Left ventricle myocardium superior (tissue), 1 donor: Measurements from ENCODE around the gene IGDCC3. TPM values are rescaled to one million over a fixed set of nuclear protein-coding genes. Genes with fewer than 3 reads are reported as not detected.

ENCODE experiments used
- ATAC-seq: fragments of 200-7000 bp; cut with Tn5 transposase; one replicate; pipeline ENCODE4 v1.9.1; 2020; ENCODE audit warnings: mild to moderate bottlenecking, moderate library complexity
- DNase-seq: peaks from one replicate; pipeline ENCODE4 v3.0.0-alpha.2; 2020
- intact Hi-C: fragments of 100-400 bp; cut with micrococcal nuclease; formaldehyde crosslinking; loops from one replicate; pipeline ENCODE4 v1.11.0; 2022
- total RNA-seq: library from RNA; stranded (reverse); fragmentation: NEBNext Ultra II Directional; extraction: Animal tissue kit (Norgen Biotek cat#: 25700); gene quantifications from one replicate; pipeline ENCODE4 v1.2.1, GENCODE V29; 2021
- donor health status: DM: no; HTN: yes; CAD: no; lungs with severe emphysema.

IGDCC3 gene
- total RNA-seq, 1 donor from 2014 or later: 0.10 TPM

GRCh38 chr15:65310431-65311137, 67.2 kb downstream of the IGDCC3 start:
- intact Hi-C loops: no loop called here
- DNase-seq (no peak), ATAC-seq (no peak)

DNA sequence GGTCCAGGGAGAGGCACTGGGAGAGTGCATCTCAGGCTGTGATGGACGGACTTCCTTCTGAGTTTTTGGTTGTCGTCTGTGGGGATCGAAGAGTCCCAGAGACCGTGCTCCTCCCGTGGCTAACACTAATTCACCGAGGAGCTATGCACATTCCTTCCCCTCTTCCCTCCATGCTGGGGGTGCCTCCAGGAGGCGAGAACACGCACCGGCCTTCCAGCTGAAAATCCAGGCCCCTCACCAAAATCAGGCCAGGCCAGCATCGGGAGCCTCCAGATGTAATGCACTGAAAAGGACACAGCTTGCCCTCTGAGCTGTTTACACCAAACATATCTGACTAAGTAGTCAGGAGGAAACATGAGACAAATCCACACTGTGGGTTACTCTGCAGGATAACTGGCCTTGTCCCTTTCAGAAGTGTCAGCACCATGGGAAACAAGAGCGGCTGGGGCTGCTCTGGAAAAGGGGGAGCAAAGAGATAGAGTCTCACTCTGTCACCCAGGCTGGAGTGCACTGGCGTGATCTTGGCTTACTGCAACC, 67.9 kb downstream of the IGDCC3 start:
- intact Hi-C loops: no loop called here
- ATAC-seq: no peak
- no peak for DNase-seq

DNA sequence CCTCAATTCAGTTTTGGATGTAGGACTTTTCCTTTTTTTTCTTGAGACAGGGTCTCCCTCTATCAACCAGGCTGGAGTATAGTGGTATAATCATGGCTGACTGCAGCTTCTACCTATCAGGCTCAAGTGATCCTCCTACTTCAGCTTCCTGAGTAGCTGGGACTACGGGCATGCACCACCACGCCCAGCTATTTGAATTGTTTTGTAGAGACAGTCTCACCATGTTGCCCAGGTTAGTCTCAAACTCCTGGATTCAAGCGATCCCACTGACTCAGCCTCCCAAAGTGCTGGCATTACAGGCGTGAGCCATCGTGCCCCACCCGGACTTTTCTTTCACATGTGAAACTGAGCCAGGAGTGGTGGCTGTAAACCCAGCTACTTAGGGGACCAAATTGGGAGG, 69.8 kb downstream of the IGDCC3 start:
- ATAC-seq (no peak), DNase-seq (no peak)
- intact Hi-C loops: no loop called here

- intact Hi-C loops: no loop called here
- ATAC-seq: no peak
Measured at GRCh38 chr15:65306551-65306950, 71.3 kb downstream of the IGDCC3 start.

DNA sequence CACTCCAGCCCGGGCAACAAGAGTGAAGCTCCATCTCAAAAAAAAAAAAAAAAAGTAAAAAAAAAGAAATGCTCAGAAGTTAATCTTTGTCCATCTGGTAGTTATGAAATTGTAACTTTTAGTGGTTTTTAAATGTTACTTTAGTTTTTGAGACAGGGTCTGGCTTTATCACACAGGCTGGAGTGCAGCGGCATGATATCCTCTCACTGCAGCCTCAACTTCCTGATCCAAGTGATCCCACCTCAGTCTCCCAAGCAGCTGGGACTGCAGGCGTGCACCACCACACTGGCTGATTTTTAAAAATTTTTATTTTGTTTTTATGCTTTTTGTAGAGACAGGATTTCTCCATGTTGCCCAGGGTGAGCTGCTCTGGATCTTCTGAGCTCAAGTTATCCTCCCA, 72.0 kb downstream of the IGDCC3 start:
- DNase-seq: no peak
- no peak for ATAC-seq
- intact Hi-C loops: no loop called here

More at GRCh38 chr15:65306551-65306950, 71.3 kb downstream of the IGDCC3 start:
- DNase-seq: no peak

DNA sequence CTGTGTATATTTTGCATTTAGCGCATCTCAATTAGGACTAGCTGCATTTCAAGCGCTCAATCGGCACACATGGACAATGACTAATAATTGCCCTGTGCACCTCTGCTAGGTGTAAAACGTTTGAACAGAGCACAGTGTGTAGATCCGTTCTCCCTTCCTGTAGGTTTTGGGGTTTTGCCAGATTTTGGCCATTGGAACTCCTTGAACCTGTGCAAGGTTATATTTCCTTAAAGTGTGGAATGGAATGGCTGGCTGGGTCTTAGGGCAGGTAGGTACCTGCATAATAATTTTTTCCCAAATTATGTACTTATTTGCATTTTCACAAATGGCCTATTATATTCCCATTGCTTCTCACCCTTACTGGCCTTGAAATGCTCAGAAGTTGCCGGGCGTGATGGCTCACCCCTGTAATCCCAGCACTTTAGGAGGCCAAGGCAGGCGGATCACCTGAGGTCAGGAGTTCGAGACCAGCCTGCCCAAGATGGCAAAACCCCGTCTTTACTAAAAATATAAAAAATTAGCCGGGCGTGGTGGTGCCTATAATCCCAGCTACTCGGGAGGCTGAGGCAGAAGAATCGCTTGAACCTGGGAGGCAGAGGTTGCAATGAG, 72.5 kb downstream of the IGDCC3 start:
- peak; percentile 13 for ATAC-seq
- no peak for DNase-seq
- intact Hi-C loops: no loop called here

DNA sequence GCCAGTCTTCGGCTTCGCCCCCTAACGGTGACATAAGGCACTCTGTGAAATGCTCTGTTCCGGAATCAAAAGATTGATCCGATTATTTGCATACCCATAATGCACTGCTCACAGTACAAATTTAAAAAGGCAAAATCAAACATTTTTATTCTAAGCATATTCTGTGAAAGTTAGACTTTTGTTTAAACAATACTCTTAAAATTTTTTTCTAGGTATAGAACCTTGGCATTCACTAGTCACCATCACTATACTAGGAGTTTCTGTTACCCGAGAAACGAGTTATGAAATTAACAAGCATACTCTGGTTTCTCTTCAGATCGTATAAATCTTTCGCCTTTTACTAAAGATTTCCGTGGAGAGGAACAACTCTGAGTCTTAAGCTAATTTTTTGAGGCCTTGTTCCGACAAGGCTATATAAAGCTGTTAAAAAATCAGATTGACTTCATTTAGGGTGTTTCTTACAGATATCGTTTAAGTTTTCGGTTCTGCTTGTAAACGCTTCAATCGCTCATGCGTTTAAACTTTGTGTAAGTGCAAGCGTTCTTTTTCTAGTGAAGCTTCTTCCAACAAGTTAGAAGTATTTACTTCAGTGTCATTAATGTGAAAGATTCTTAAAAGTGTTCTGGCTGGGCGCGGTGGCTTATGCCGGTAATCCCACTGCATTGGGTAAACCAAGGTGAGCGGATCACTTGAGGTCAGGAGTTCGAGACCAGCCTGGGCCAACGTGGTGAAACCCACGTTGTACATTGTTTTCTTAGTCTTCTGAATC, 73.2 kb downstream of the IGDCC3 start, which contains the start of gene RNU5B-1:
RNU5B-1 (plus strand) TSS at position 297 of the 769 bp plus-strand sequence.
- intact Hi-C loops: no loop called here
- peak; percentile 64 for DNase-seq
- peak; percentile 91 for ATAC-seq

GRCh38 chr15:65303687-65304380, 74.0 kb downstream of the IGDCC3 start:
- DNase-seq (no peak), ATAC-seq (peak; percentile 64)
- intact Hi-C loops: no loop called here

- intact Hi-C loops: no loop called here
- DNase-seq: no peak
- ATAC-seq: no peak
Measured at GRCh38 chr15:65302061-65302460, 75.7 kb downstream of the IGDCC3 start.

- ATAC-seq: no peak
Measured at GRCh38 chr15:65300924-65301441, 76.8 kb downstream of the IGDCC3 start.

GRCh38 chr15:65298731-65299130, 79.1 kb downstream of the IGDCC3 start:
- DNase-seq: no peak
- no peak for ATAC-seq
- intact Hi-C loops: loop anchor here (5.0 kb wide), 1 partner anchor 111 kb away; the partner anchor contains the start of gene CLPX

More at GRCh38 chr15:65300924-65301441, 76.8 kb downstream of the IGDCC3 start:
- intact Hi-C loops: no loop called here
- no peak for DNase-seq

DNA sequence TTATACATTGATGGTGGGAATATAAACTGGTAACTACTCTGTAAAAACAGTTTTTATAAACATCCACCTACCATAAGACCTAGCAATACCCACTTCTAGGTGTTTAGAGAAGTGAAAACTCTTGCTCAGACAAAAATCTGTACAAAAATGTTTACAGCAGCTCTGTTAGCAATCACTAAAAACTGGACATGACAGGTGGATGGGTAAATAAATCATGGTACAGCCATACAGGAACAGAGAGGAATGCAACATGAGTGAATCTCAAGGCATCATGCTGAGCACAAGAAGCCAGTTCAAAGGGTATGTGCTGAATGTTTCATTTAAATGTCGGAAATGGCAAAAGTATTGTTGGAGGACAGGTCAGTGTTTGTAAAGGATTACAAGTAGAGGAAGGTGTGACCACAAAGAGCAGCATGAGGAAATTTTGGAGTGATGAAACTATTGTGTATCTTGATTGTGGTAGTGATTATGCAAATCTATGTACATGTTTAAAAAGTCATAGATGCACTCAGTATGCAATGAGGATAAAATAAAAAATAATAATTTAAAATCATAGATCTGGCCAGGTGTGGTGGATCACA, 84.8 kb downstream of the IGDCC3 start:
- DNase-seq: no peak
- ATAC-seq: no peak
- intact Hi-C loops: no loop called here

GRCh38 chr15:65290228-65290627, 87.6 kb downstream of the IGDCC3 start:
- intact Hi-C loops: no loop called here
- DNase-seq (no peak), ATAC-seq (no peak)

GRCh38 chr15:65289261-65289854, 88.4 kb downstream of the IGDCC3 start:
- ATAC-seq (no peak), DNase-seq (no peak)
- intact Hi-C loops: no loop called here

DNA sequence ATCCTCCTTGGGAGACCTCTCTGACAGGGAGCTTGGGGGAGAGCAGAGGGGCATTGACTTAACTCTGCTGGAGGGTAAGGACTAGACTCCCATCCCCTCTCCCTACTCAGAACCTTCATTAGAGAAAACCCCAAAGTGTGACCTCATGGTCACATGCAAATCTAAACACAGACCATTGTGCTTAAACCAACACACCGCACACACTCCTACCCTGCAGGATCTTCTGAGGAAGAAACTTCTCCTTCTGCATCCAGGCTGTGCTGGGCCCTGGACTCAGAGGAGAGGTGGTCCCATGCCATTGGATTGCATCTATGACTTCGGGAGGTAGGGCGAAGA, 90.3 kb downstream of the IGDCC3 start:
- intact Hi-C loops: no loop called here
- ATAC-seq: no peak
- no peak for DNase-seq

GRCh38 chr15:65286704-65287519, 90.9 kb downstream of the IGDCC3 start, which contains the start of gene PARP16:
PARP16 (minus strand) TSS chr15:65286883; CDS start chr15:65286426, 457 bp downstream.
- DNase-seq (peak; percentile 95), ATAC-seq (peak; percentile 97)
- intact Hi-C loops: no loop called here

GRCh38 chr15:65286069-65286703, 91.6 kb downstream of the IGDCC3 start:
- intact Hi-C loops: no loop called here
- DNase-seq (peak; percentile 71), ATAC-seq (peak; percentile 67)
